Ovary (tissue), 9 donors: Measurements from ENCODE around the gene AIF1L. TPM values are rescaled to one million over a fixed set of nuclear protein-coding genes. Genes with fewer than 3 reads are reported as not detected.

Source experiments
- DNase-seq, 5 donors: peaks; one replicate each; pipeline ENCODE4 v3.0.0-alpha.2; 2019 to 2020
- H3K27ac ChIP-seq, 2 donors: fragments of 200-600 bp; one replicate each; pipeline versions ENCODE4 v1.5.1 to v1.8.0; 2019 to 2022
- H3K27me3 ChIP-seq: fragments of 200-600 bp; one replicate; pipeline ENCODE4 v1.8.0; 2022
- H3K36me3 ChIP-seq: fragments of 200-600 bp; sonication (generic); one replicate; pipeline ENCODE4 v1.5.1; 2019
- H3K4me1 ChIP-seq: one replicate; pipeline ENCODE4 v1.8.1; 2013; ENCODE audit warnings: mild to moderate bottlenecking, moderate library complexity; ENCODE audit not compliant: insufficient read depth
- H3K4me3 ChIP-seq: fragments of 200-600 bp; sonication (generic); one replicate; pipeline ENCODE4 v1.5.1; 2017
- H3K9me3 ChIP-seq, 2 donors: fragments of 200-600 bp in 1 of 2; sonication (generic) in 1 of 2; one replicate each; pipeline versions ENCODE4 v1.5.1 to v1.8.1; 2013 to 2019; ENCODE audit warnings: mild to moderate bottlenecking in 1 of 2, moderate library complexity in 1 of 2
- EP300 ChIP-seq: sonication (generic); formaldehyde crosslinking; IDR thresholded peaks from one replicate; pipeline ENCODE4 v1.6.1; 2017; ENCODE audit warnings: antibody characterized with exemption
- POLR2A ChIP-seq: fragments of 450-650 bp; IDR thresholded peaks from one replicate; pipeline ENCODE4 v1.6.1; 2017; ENCODE audit warnings: antibody characterized with exemption, mild to moderate bottlenecking, moderate library complexity
- WGBS, 3 donors: extraction: QIAGEN DNeasy Blood & Tissue Kit in 1 of 3; methylation state at CpG; one replicate each; pipeline versions ENCODE4 v1.1.5 to v1.1.7; 2013 to 2017; 5-methylcytosine and 5-hydroxymethylcytosine counted together
- intact Hi-C, 4 donors: fragments of 100-400 bp; cut with DNase I; formaldehyde crosslinking; loops; one replicate each; pipeline versions ENCODE4 v1.11.0 to v1.15.1; 2022 to 2023
- polyA plus RNA-seq, 2 donors: library from polyadenylated mRNA; stranded (reverse); fragments of 200-250 nt in 1 of 2; fragments of 350-450 nt in 1 of 2; fragmentation: Illumina TruSeq in 1 of 2; extraction: RNeasy Lipid Tissue Mini Kit (QIAGEN cat#74804) in 1 of 2; gene quantifications; one replicate each; pipeline ENCODE4 v1.2.3, GENCODE V29; 2013 to 2014
- total RNA-seq, 7 donors: library from RNA; depleted of rRNA in 2 of 7; stranded (reverse); fragments of >200 nt in 2 of 7; fragmentation: NEBNext Ultra II Directional in 3 of 7; extraction: Animal tissue kit (Norgen Biotek cat#: 25700) in 3 of 7; gene quantifications; one replicate each; pipeline versions ENCODE4 v1.1.0 to v1.2.4, GENCODE V29; 2016 to 2023
- TF ChIP-seq, protein P1 (sequence below), 3 donors: fragments of 450-650 bp in 2 of 3; fragments of 200-600 bp in 1 of 3; IDR thresholded peaks; one replicate each; pipeline versions ENCODE4 v1.5.1 to v1.8.0; 2016 to 2022; ENCODE audit warnings: antibody characterized with exemption in 3 of 3, mild to moderate bottlenecking in 1 of 3
- donor health status: DM: no; HTN: no; CAD: no; lungs with moderate emphysema.
- donor health status: DM: no; HTN: no; CAD: no.
- donor health status: Bipolar disorder and iron deficiency.
- donor health status: DM: yes; HTN: yes; CAD: no.
- donor health status: DM: no; HTN: no; CAD: no.
- donor health status: DM: yes; HTN: yes; CAD: no.

Gene AIF1L
- total and polyA plus RNA-seq, 9 donors = 2.4 to 35.6 (median 6.3) TPM

DNA sequence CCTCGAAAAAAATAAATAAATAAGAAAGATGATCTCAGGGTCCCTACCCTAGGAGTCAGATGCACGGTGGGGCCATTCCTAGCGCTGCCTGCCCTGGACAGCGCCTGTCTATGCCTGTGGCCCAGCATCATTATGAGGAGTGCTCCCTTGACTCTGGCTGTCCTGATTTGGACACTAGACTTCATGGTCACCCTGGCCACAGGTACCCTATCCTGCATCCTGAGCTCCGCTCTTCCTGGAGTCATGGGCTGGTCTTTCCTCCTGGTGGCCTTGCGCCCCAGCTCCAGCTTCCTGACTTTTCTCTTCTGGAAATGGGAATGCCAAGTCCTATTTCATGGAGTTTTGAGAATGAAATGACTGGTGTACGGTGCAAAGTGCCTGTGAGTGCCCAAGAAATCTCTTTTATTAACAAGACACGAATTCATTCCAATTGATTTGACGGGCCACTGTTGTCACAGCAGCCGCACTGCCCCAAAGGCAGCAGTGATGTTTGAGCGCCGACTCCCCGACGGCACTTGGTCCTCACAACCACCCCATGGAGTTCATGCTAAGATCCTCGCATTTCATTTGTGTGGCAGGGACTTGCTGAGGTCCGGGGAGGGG is 564 bp upstream of the AIF1L start:
- Histone ChIP-seq H3K36me3 (no peaks in the 10 kb centered on the region), H3K4me1 (no peaks in the 10 kb centered on the region), H3K4me3 (no peak overlapping the region), H3K9me3 (no peaks in the 10 kb centered on the region), H3K27ac (no peak overlapping the region), H3K27me3 (no peaks in the 10 kb centered on the region)
- no peak for DNase-seq
- WGBS, 3 donors = 27 to 33% (median 31%) methylated on average over 15 to 16 of the region's 16 CpGs
- no peak for TF ChIP-seq POLR2A
- TF ChIP-seq EP300 = no peak
- TF ChIP-seq, protein P1, sequence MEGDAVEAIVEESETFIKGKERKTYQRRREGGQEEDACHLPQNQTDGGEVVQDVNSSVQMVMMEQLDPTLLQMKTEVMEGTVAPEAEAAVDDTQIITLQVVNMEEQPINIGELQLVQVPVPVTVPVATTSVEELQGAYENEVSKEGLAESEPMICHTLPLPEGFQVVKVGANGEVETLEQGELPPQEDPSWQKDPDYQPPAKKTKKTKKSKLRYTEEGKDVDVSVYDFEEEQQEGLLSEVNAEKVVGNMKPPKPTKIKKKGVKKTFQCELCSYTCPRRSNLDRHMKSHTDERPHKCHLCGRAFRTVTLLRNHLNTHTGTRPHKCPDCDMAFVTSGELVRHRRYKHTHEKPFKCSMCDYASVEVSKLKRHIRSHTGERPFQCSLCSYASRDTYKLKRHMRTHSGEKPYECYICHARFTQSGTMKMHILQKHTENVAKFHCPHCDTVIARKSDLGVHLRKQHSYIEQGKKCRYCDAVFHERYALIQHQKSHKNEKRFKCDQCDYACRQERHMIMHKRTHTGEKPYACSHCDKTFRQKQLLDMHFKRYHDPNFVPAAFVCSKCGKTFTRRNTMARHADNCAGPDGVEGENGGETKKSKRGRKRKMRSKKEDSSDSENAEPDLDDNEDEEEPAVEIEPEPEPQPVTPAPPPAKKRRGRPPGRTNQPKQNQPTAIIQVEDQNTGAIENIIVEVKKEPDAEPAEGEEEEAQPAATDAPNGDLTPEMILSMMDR (IDR thresholded peaks at IDR 0.05) = no peak
- intact Hi-C loops = no loop called here

DNA sequence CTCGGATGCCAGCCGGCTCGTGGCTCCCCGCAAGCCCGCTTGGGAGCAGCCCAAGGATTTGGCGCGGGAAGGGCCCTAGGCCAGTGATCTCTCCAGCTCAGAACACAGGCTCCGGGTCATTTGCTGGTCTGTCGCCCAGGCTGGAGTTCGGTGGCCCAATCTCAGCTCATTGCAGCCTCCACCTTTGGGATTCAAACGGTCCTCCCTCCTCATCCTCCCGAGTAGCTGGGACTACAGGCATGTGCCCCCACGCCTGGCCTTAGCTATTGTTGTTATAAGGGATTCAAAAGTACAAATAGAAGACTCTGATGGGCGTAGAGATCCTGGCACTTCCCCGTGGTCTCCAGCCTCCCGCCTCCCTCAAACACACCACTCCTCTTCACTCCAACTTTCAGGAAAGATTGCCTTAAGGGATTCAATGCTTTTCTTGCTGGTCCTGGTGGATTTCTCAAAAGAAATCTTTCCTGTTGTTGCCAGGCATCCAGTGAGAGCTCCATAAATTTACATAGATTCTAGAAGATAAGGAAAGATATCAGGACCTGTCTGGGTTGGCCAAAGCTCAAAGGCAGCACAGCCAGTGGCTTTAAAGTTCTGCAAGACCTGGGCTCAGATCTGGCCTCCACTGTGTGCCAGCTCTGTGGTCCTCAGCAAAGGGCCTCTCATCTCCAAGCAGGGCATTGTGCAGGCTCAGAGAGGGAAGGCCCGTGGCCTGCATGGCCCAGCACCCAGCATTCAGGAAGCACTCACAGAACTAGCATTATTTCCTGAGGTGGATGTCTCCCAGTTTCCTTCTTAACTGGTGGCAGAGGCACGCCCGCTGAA is 1.0 kb downstream of the AIF1L start:
- TF ChIP-seq, protein P1 (IDR thresholded peaks at IDR 0.05) = no peak
- TF ChIP-seq POLR2A (no peak), EP300 (no peak)
- Histone ChIP-seq H3K9me3 (no peaks in the 10 kb centered on the region), H3K4me1 (no peaks in the 10 kb centered on the region), H3K27ac (no peak overlapping the region), H3K27me3 (no peaks in the 10 kb centered on the region), H3K4me3 (no peak overlapping the region), H3K36me3 (no peaks in the 10 kb centered on the region)
- whole genome bisulfite sequencing, 3 donors = 25 to 30% (median 26%) methylated on average over 19 of the region's 19 CpGs
- no peak for DNase-seq
- intact Hi-C loops = no loop called here

GRCh38 chr9:131097948-131098278 is 1.6 kb downstream of the AIF1L start:
- WGBS, 3 donors = 64 to 71% (median 70%) methylated on average over 8 of the region's 8 CpGs
- no peak overlapping the region for H3K27ac ChIP-seq
- no peak for DNase-seq
- H3K4me1 ChIP-seq = no peaks in the 10 kb centered on the region
- no peak overlapping the region for H3K4me3 ChIP-seq
- intact Hi-C loops = no loop called here
- H3K36me3 ChIP-seq = no peaks in the 10 kb centered on the region
- H3K9me3 ChIP-seq = no peaks in the 10 kb centered on the region
- no peak for TF ChIP-seq POLR2A
- TF ChIP-seq, protein P1 (IDR thresholded peaks at IDR 0.05) = no peak
- TF ChIP-seq EP300 = no peak
- no peaks in the 10 kb centered on the region for H3K27me3 ChIP-seq

GRCh38 chr9:131098391-131099101 is 2.2 kb downstream of the AIF1L start:
- 75 to 77% (median 77%) methylated on average over 13 of the region's 13 CpGs for WGBS, 3 donors
- no peak for DNase-seq
- no peaks in the 10 kb centered on the region for H3K9me3 ChIP-seq
- H3K27me3 ChIP-seq = no peaks in the 10 kb centered on the region
- H3K4me3 ChIP-seq = no peak overlapping the region
- intact Hi-C loops = no loop called here
- peaks cover 1% of the 10 kb centered on the region for H3K4me1 ChIP-seq
- H3K36me3 ChIP-seq = no peaks in the 10 kb centered on the region
- no peak for TF ChIP-seq POLR2A
- no peak for TF ChIP-seq EP300
- TF ChIP-seq, protein P1 (IDR thresholded peaks at IDR 0.05) = no peak
- no peak overlapping the region for H3K27ac ChIP-seq
